Mucosa of gallbladder (tissue), 1 donor: Measurements from ENCODE around the gene L1CAM. TPM values are rescaled to one million over a fixed set of nuclear protein-coding genes. Genes with fewer than 3 reads are reported as not detected.

ENCODE experiments used
- DNase-seq: peaks from one replicate; pipeline ENCODE4 v3.0.0-alpha.2; 2020; ENCODE audit warnings: low spot score
- total RNA-seq: library from RNA; stranded (reverse); gene quantifications from one replicate; pipeline ENCODE4 v1.2.1, GENCODE V29; 2021
- donor health status: DM: no; HTN: no; CAD: no.

The L1CAM gene
- total RNA-seq, 1 donor from 2014 or later, result 10.0 TPM

GRCh38 chrX:153902385-153902784 is 16.4 kb upstream of the L1CAM start:
- no peak for DNase-seq

- DNase-seq, result no peak
Measured at GRCh38 chrX:153901753-153902140, 15.8 kb upstream of the L1CAM start.

GRCh38 chrX:153900831-153901752 is 15.1 kb upstream of the L1CAM start:
- peak; percentile 28 for DNase-seq

- DNase-seq, result no peak
Measured at GRCh38 chrX:153897899-153898298, 11.9 kb upstream of the L1CAM start.

- DNase-seq, result no peak
Measured at GRCh38 chrX:153889123-153889522, 3.1 kb upstream of the L1CAM start.

- DNase-seq, result no peak
Measured at GRCh38 chrX:153888344-153888743, 2.4 kb upstream of the L1CAM start.

- no peak for DNase-seq
Measured at GRCh38 chrX:153887385-153887784, 1.4 kb upstream of the L1CAM start.

GRCh38 chrX:153886915-153887314 is 942 bp upstream of the L1CAM start:
- DNase-seq, result no peak

- no peak for DNase-seq
Measured at GRCh38 chrX:153885208-153885787, 675 bp downstream of the L1CAM start.

GRCh38 chrX:153884590-153884989 is 1.4 kb downstream of the L1CAM start:
- DNase-seq, result no peak

- DNase-seq, result no peak
Measured at GRCh38 chrX:153884136-153884535, 1.8 kb downstream of the L1CAM start.

GRCh38 chrX:153883163-153883843 is 2.7 kb downstream of the L1CAM start:
- DNase-seq, result no peak

- DNase-seq, result no peak
Measured at GRCh38 chrX:153882557-153882956, 3.4 kb downstream of the L1CAM start.

GRCh38 chrX:153882086-153882498 is 3.9 kb downstream of the L1CAM start:
- no peak for DNase-seq

GRCh38 chrX:153881281-153881680 is 4.7 kb downstream of the L1CAM start:
- DNase-seq, result no peak

- DNase-seq, result no peak
Measured at GRCh38 chrX:153880440-153880815, 5.5 kb downstream of the L1CAM start.

GRCh38 chrX:153879741-153880439 is 6.1 kb downstream of the L1CAM start:
- no peak for DNase-seq

GRCh38 chrX:153878969-153879653 is 6.9 kb downstream of the L1CAM start:
- no peak for DNase-seq

GRCh38 chrX:153878345-153878744 is 7.6 kb downstream of the L1CAM start:
- DNase-seq, result no peak

- no peak for DNase-seq
Measured at GRCh38 chrX:153877571-153878261, 8.3 kb downstream of the L1CAM start.

- DNase-seq, result no peak
Measured at GRCh38 chrX:153876112-153876491, 9.9 kb downstream of the L1CAM start.
